ENCODE data around the gene ZCCHC18. TPM values are rescaled to one million over a fixed set of nuclear protein-coding genes. Genes with fewer than 3 reads are reported as not detected.

The ZCCHC18 gene
- total and polyA plus RNA-seq, 2 donors from 2014 or later: 0.79 to 3.3 TPM

- Histone ChIP-seq H3K4me1 (ENCODE audit: control insufficient read depth in 2 of 3, insufficient read depth in 2 of 3, low read depth in 1 of 3, low read length in 3 of 3) (no peaks in the 10 kb centered on the region), H3K36me3 (ENCODE audit: control insufficient read depth in 2 of 3, insufficient read depth in 3 of 3, low read length in 3 of 3) (no peaks in the 10 kb centered on the region), H3K9me3 (ENCODE audit: control insufficient read depth in 2 of 3, insufficient read depth in 1 of 3, low read length in 3 of 3) (no peaks in the 10 kb centered on the region), H3K27ac (ENCODE audit: low read depth in 2 of 2, low read length in 2 of 2) (no peak overlapping the region), H3K4me3 (ENCODE audit: low read length in 3 of 3) (no peak overlapping the region), H3K9ac (ENCODE audit: low read length in 3 of 3) (no peak overlapping the region), H3K27me3 (ENCODE audit: control insufficient read depth, insufficient read depth, low read length) (peaks cover 2% of the 10 kb centered on the region)
- FAIRE-seq (no peak), DNase-seq (no peak)
- TF ChIP-seq CTCF (IDR thresholded peaks at IDR 0.05; ENCODE audit: borderline replicate concordance, extremely low read depth, insufficient read depth): no peak
- intact Hi-C loops (cut with DNase I): no loop called here
These were observed 26.4 kb upstream of the ZCCHC18 start for GRCh38 chrX:104085919-104086318.

GRCh38 chrX:104098151-104098808, 14.0 kb upstream of the ZCCHC18 start:
- H3K4me1 ChIP-seq (ENCODE audit: control insufficient read depth in 2 of 3, insufficient read depth in 2 of 3, low read depth in 1 of 3, low read length in 3 of 3): no peaks in the 10 kb centered on the region
- H3K9ac ChIP-seq (ENCODE audit: low read length in 3 of 3): no peak overlapping the region
- DNase-seq (peak in 3 of 5 donors; percentile 58 to 81 (median 61)), FAIRE-seq (peak; percentile 99)
- no peaks in the 10 kb centered on the region for H3K27me3 ChIP-seq (ENCODE audit: control insufficient read depth, insufficient read depth, low read length)
- no peaks in the 10 kb centered on the region for H3K9me3 ChIP-seq (ENCODE audit: control insufficient read depth in 2 of 3, insufficient read depth in 1 of 3, low read length in 3 of 3)
- no peaks in the 10 kb centered on the region for H3K36me3 ChIP-seq (ENCODE audit: control insufficient read depth in 2 of 3, insufficient read depth in 3 of 3, low read length in 3 of 3)
- no peak overlapping the region for H3K4me3 ChIP-seq (ENCODE audit: low read length in 3 of 3)
- TF ChIP-seq CTCF (IDR thresholded peaks at IDR 0.05; ENCODE audit: borderline replicate concordance, extremely low read depth, insufficient read depth): peak; percentile 49
- H3K27ac ChIP-seq (ENCODE audit: low read depth in 2 of 2, low read length in 2 of 2): no peak overlapping the region
- intact Hi-C loops (cut with DNase I): no loop called here

- H3K4me3 ChIP-seq (ENCODE audit: low read length in 3 of 3): no peak overlapping the region
- H3K9me3 ChIP-seq (ENCODE audit: control insufficient read depth in 2 of 3, insufficient read depth in 1 of 3, low read length in 3 of 3): no peaks in the 10 kb centered on the region
- no peaks in the 10 kb centered on the region for H3K36me3 ChIP-seq (ENCODE audit: control insufficient read depth in 2 of 3, insufficient read depth in 3 of 3, low read length in 3 of 3)
- no peaks in the 10 kb centered on the region for H3K27me3 ChIP-seq (ENCODE audit: control insufficient read depth, insufficient read depth, low read length)
- DNase-seq (no peak), FAIRE-seq (no peak)
- H3K27ac ChIP-seq (ENCODE audit: low read depth in 2 of 2, low read length in 2 of 2): no peak overlapping the region
- no peak overlapping the region for H3K9ac ChIP-seq (ENCODE audit: low read length in 3 of 3)
- intact Hi-C loops (cut with DNase I): no loop called here
- no peaks in the 10 kb centered on the region for H3K4me1 ChIP-seq (ENCODE audit: control insufficient read depth in 2 of 3, insufficient read depth in 2 of 3, low read depth in 1 of 3, low read length in 3 of 3)
- no peak for TF ChIP-seq CTCF (IDR thresholded peaks at IDR 0.05; ENCODE audit: borderline replicate concordance, extremely low read depth, insufficient read depth)
These were observed 13.4 kb upstream of the ZCCHC18 start for GRCh38 chrX:104098919-104099318.

GRCh38 chrX:104104676-104105075, 7.6 kb upstream of the ZCCHC18 start:
- no peak overlapping the region for H3K4me3 ChIP-seq (ENCODE audit: low read length in 3 of 3)
- H3K9ac ChIP-seq (ENCODE audit: low read length in 3 of 3): no peak overlapping the region
- H3K27me3 ChIP-seq (ENCODE audit: control insufficient read depth, insufficient read depth, low read length): no peaks in the 10 kb centered on the region
- no peak for TF ChIP-seq CTCF (IDR thresholded peaks at IDR 0.05; ENCODE audit: borderline replicate concordance, extremely low read depth, insufficient read depth)
- no peaks in the 10 kb centered on the region for H3K36me3 ChIP-seq (ENCODE audit: control insufficient read depth in 2 of 3, insufficient read depth in 3 of 3, low read length in 3 of 3)
- H3K27ac ChIP-seq (ENCODE audit: low read depth in 2 of 2, low read length in 2 of 2): no peak overlapping the region
- FAIRE-seq (no peak), DNase-seq (no peak)
- H3K9me3 ChIP-seq (ENCODE audit: control insufficient read depth in 2 of 3, insufficient read depth in 1 of 3, low read length in 3 of 3): no peaks in the 10 kb centered on the region
- intact Hi-C loops (cut with DNase I): no loop called here
- no peaks in the 10 kb centered on the region for H3K4me1 ChIP-seq (ENCODE audit: control insufficient read depth in 2 of 3, insufficient read depth in 2 of 3, low read depth in 1 of 3, low read length in 3 of 3)
